HG03442 (cell line): ENCODE data around the gene P2RY2.

Source experiments
- ATAC-seq: cut with Tn5 transposase; IDR thresholded peaks from one replicate; pipeline ENCODE4 v1.9.1; 2021; ENCODE audit warnings: mild to moderate bottlenecking, moderate library complexity; ENCODE audit not compliant: unreplicated experiment

P2RY2 gene

GRCh38 chr11:73203790-73204189 lies 14.3 kb upstream of the P2RY2 start:
- ATAC-seq: no peak

- ATAC-seq: no peak
Observed at GRCh38 chr11:73204711-73205121, 13.4 kb upstream of the P2RY2 start.

DNA sequence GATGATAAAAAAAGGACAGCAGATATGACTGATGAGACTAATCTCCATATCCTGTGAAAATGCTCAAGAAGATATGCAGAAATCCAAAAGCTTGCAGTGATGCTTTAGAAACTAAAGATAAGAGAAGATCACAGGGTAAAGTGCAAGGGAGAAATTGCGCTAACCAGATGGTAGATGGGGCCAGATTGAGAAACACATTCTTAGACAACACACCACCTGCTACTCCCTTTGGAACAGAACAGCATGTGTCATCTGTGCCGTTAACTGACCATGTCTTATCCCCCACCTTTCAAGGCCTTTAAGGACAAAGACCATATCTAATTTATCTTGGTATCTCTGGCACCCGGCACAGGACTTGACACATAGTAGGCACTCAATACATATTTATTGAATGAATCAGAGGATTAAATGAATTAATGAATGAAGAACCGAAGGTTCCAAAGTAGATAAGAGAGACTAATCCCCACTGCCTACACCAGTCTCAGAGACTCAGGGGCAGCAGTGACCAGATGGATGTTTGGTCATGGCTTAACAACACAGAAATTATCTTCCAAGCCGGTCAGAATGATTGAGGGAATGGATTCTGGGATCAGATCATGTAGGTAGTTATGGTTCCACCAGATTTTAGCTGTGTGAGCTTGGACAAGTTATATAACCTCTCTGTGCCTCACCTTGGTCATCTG lies 12.3 kb upstream of the P2RY2 start:
- no peak for ATAC-seq

GRCh38 chr11:73206801-73207200 lies 11.3 kb upstream of the P2RY2 start:
- ATAC-seq: no peak

DNA sequence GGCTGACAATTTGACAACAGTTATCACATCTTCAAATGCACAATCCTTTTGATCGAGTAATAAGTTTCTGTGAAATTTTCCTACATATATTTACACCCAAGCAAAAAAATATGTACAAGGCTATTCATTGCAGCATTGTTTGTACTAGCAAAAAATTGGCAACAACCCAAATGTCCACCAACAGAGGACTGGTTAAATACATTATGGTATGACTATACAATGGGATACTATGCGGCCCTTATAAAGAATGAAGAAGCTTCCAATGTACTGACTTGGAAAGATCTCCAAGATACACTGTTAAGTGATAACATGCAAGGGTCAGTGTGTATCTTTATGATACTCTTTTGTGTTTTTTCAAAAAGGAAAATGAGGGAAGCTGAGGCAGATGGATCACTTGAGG lies 8.2 kb upstream of the P2RY2 start:
- ATAC-seq: no peak

DNA sequence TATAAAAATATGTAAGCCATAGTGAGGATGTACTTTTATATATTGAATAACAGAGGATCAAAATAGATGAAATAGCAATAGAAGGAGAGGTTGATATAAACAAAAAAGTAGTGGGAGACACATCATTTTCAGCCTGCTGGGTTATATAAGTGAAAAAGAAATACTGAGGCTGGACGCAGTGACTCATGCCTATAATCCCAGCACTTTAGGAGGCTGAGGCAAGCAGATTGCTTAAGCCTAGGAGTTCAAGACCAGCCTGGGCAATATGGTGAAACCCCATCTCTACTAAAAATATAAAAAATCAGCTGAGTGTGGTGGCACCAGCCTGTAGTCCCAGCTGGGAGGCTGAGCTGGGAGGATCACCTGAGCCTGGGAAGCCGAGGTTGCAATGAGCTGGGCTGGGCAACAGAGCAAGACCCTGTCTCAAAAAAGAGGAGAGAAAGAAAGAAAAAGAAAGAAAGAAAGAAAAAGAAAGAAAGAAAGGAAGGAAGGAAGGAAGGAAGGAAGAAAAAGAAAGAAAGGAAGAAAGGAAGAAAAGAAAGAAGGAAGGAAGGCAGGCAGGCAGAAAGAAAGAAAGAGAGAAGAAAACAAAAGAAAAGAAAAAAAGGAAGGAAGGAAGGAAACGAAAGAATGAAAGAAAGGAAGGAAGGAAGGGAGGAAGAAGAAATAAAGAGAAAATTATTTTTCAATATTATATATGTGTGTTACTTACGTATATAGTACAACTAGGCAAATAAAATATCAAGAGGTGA lies 7.0 kb upstream of the P2RY2 start:
- ATAC-seq: no peak

- no peak for ATAC-seq
Observed at GRCh38 chr11:73213196-73214143, 4.6 kb upstream of the P2RY2 start.

- no peak for ATAC-seq
Observed at GRCh38 chr11:73215191-73216134, 2.6 kb upstream of the P2RY2 start.

DNA sequence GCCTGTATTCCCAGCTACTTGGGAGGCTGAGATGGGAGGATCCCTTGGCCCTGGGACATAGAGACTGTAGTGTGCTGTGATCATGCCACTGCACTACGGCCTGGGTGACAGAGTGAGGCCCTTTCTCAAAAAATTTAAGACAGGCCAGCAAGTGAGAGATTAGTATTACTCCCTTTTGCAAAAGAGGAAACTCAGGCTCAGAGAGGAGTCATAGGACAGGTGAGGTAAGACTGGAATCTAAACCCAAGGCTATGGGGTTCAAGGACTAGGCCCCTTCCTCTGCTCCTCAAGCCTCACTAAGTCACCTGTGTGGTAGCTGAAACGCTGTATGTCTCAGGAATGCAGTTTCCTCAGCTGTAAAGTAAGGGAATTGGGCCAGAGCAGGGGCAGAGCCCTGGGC lies 1.6 kb upstream of the P2RY2 start:
- ATAC-seq: no peak

- ATAC-seq: no peak
Observed at GRCh38 chr11:73217131-73217809, 811 bp upstream of the P2RY2 start.

DNA sequence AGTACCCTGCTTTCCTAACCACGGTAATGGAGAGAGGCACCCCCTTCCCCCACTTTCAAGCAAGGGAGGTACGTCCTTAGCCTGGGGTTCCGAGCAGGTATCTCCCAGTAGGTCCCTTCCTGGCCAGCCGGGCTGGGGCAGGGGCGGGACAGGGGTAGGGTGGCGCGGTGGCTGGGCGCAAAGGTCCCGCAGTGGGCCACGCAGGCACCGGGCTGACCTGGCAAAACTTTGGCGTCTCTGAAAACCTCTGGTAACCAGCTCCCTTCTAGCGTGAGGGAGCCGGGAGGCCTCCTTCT lies 323 bp upstream of the P2RY2 start:
- no peak for ATAC-seq

GRCh38 chr11:73218830-73219215 lies 742 bp downstream of the P2RY2 start:
- no peak for ATAC-seq

GRCh38 chr11:73219396-73220285 lies 1.6 kb downstream of the P2RY2 start:
- ATAC-seq: no peak

DNA sequence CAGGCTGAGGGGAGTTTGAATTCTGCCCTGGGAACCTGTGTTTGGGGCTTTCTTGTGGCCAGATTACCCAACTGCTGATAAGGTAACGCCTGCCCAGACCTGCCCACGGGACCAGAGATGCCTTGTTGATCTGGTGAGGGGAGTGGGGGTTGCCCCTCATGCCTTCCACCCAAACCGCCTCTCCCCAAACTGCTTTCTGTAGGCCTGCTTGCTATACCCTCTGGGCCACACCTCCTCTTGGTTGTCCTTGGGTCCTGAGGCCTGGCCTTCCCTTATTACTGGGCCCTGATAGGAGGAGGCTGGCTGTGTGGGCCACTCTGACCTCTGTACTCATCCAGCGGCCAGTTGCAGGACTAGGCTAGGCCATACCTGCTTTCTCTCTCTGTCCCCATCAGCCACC lies 3.4 kb downstream of the P2RY2 start:
- ATAC-seq: no peak

- no peak for ATAC-seq
Observed at GRCh38 chr11:73221996-73222395, 3.9 kb downstream of the P2RY2 start.

DNA sequence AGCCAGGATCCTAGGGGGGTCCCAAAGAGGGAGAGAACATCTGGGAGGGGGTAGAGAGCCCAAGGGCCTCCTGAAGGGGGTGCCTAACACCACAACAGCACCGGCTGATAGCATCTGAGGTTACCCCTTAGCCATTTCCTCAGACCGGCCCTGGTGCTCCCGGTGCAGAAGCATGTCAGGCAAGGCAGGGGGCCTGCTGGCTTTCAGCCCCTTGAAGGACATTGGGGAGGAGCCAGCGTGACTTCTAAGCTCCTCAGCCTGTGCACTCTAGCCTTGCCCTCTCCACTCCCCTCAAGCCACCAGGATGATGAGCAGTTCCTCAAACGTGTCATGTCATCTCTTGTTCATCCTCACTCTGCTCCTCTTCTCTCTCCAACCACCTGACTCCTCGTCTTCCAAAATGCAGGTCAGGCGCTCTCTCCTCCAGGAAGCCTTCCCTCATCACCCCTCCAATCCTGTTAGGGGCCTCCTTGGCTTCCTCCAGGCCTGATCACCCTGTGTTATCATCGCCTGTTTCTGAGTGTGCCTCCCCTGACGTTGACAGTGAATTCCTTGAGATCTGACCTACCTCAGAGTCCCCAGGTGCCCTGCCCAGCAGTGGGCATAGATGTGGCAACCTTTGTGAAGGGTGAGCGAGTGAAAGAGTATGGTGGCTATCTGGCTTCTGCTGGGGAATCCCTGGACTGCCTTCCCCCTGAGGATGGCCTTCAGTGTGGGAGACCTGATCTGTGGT lies 6.1 kb downstream of the P2RY2 start:
- ATAC-seq: no peak

- no peak for ATAC-seq
Observed at GRCh38 chr11:73225001-73225686, 7.1 kb downstream of the P2RY2 start.

DNA sequence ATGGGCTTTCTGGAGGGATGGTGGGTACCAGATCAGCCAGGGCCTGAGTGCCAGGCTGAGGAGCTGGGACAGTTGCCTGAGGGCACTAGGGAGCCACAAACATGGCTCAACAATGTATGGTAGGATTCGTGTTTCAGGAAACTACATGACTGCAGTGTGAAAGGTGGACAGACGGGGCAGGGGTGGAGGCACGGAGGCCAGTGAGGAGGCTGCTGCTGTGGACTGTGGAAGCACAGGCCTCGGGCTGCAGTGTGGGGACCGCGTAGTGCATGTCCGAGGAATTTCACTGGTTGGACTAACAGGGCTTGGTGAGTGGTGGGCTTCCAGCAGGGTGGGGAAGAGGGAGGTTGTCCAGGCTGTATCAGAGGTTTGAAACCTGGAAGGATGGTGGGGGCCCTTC lies 7.8 kb downstream of the P2RY2 start:
- no peak for ATAC-seq
